Fibroblast of peridontal ligament (primary cell): ENCODE results near the gene SEPTIN5.

Experiments used
- DNase-seq: peaks from one replicate; pipeline ENCODE4 v3.0.0-alpha.2; 2010; ENCODE audit errors: extremely low read depth

Gene SEPTIN5

DNA sequence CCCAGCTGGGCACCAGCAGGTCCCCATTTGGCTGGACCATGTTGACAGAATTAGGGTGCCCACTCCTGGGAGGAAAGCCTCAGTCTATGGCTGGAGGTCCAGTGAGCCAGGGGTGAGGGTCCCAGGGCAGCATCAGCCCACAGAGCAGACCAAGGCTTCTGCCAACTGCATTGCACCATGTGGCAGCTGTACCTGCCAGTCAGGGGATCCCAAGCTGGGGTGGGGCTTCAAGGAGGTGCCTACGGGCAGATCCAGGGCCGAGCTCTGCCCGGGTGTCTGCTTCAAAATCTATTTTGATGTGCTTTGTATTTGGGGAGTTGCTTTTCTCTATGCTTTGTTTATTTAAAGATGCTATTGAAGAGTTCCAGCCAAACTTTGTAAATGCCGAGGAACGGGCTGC lies 19.5 kb downstream of the SEPTIN5 start:
- no peak for DNase-seq

DNA sequence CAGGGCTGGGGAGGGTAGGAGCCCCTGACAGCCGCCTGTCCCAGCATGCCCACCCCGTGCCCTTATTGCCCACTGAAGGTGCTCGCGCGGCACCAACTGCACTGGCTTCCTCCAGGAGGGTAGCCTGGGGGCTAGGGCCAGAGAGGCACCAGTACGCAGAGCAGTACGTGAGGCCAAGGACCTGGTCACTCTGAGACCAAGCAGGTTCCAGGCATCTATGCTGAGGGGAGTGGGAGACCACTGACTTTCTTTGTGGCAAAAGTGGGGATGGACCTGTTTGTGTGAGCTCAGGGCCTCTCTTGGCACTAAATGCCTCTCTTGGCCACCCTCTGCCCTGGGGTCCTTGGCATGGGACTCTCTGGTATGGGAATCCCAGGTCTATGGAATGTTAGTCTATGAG lies 19.9 kb downstream of the SEPTIN5 start:
- no peak for DNase-seq

DNA sequence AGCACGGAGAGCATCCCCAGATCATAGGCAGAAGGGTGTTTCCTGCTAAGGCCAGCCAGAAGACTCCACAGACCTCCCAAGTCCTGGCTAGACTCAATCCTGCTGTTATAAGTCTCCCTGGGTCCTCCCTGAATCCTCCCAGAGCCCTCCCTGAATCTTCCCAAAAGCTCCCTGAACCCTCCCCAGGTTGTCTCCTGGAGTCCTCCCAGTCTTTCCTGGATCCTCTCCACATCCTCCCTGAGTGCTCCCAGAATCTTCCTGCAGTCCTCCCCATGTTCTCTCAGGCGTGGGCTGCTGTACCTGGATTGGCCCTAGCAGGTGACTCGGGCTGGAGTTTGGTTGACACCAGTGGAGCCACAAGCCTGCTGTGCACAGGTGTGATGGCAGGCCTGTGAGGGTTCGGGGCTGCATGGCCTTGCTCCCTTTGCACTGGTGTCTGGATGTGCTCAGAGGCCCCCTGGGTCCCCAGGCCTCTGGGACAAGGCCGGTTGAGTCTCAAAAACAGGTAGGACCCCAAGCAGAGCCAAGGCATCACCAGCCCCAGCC lies 20.6 kb downstream of the SEPTIN5 start:
- no peak for DNase-seq

DNA sequence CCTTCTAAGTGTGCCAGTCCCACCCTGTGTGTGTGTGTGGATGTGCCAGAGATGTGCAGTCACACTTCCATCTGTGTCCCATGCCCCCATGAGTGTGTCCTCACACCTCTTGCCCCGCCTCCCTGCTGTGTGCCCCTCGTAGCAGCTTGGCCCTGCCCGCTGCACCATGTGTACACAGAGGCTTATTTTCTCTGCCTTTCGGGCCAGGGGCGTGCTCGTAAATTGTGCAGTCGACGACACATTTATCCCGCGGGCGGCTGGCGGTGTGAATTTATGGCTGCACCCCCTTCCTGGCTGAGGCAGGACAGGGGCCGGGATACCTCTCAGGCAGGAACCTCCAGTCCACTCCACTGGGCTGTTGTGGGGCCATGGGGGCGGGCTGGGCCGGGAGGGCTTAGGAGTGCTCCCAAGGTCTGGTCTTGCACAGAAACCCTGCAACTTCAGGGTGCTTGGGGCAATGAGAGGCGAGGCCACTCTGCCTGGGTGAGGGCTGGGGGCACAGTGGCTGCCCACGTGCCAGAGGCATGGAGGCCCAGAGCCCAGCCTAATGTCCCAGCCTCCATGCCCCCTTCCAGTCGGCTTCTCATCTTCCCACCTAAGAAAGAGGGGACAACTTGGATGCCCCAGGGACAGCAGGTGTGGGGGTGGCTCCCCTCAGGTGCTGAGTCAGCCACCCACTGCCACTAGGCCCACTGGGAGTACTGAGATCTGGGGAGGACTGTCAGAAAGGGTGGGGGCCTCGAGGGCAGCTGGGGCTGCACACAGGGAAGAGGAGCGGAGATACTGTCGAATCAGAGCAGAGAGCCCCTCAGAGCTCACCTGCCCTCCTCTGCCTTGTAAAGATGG lies 21.6 kb downstream of the SEPTIN5 start:
- DNase-seq, result no peak

DNA sequence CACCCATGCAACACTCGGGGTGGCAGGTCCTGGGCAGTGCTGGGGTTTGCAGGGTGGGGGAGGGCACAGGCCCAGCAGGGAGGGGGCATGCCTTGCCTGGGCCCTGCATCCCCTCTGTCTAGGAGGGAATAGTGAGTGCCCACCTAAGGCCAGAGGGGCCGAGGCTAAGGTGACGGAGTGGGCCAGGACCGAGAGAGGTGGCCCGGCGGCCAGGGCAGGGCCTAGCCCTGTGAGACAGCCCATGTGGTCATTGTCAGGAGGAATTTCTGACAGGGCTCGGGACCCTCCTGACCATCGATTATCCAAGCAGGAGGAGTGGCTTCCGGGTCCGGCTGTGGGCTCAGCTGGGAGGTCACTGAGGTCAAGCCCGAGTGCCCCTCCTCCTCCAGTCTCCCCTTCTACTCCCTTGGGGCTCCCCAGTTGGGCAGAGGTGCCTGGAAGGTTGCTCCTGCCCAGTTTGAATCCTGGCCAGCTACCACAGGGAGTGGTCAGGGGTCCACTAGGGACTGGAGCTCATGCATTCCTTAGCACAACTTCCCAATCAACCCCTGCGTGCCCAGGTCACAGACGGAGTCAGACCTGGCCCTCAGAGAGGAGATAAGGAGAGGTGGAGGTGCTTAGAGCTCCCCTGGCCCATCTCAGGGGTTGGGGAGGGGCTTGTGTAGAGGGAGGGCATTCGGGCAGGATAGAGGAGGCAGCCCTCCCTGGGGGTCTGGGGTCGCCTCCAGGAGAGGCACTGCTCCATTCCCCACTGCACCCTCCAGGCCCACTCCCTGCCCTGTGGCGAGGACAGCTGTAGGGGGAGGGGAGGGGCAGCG lies 23.8 kb downstream of the SEPTIN5 start:
- no peak for DNase-seq

DNA sequence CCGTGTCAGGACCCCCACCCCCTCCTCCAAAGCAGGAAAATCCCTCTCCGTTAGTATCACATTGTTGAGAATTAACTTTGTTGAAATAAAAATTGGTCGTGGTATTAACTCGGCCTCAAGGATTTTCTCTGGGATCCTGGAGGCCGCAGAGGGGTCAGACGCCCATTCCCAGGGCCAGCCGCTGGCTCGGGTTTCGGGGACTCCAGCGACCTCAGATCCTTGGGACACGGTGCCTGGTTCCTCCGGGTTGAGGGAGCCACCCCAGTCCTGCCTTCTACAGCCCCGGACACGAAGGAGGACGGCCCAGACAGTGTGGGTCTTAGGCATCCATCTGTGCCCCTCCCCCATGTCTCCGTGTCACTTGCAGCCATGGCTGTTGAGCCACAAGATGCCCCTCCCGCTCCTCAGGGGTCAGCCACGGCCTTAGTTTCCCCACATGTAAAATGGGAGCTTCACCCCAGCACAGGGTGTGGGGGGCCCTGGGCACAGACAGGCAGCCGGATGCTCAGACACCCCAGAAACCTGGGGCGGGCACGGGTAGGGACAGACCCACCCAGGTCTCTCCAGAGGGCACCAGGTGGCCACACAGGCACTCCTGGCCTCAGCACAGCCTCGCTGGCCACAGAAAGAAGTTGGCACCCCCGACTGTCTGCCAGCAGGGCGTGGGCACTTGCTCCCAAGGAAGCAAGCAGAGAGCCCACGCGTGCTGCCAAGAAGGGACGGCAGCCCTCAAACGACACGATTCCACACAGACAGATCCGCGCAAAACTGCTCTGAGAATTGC lies 24.6 kb downstream of the SEPTIN5 start:
- DNase-seq, result no peak

DNA sequence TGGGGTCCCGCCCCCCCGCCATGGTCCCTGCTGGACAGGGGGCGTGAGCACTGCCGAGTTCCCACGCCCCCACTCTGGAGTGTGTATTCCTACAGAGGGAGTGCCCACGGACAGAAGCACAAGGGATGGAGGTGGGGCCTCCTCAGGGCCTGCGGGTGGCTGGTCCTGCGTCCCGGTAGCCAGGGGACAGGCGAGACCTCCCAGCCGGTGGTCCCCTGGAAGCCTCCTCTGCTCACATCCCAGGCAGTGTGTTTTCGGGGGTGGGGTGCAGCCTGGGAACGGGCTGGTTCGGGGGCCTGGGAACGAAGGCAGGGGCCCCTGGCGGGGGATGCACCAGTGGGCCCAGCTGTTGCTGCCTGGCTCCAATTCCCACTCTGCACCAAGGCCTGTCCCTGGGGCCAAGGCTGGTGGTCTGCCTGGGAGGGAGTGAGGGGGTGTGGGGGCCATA lies 25.2 kb downstream of the SEPTIN5 start:
- no peak for DNase-seq

DNA sequence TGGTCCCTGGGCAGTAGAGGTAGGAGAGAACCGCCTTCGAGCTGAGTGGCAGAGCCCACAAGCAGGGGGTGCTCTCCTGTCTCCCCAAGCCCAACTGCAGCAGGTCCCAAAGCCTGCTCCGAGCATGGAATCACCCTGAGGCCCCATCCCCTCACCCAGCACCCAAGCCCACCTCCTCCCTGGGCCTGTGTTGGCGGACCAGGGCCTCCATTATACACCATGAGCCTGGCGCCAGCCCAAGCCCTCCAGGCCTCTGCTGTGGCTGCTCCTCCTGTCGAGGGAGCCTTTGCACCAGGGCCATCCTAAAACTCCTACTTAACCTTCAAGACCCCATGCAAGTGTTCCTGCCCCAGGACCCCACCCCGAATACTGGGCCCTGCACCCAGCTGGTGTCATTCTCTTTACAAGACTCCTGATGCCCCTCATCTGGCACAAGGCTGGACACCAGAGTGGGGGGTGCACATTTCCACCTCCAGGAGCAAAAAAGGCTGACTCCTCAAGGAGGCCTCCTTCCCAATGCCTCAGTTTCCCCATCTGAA lies 25.7 kb downstream of the SEPTIN5 start:
- no peak for DNase-seq

DNA sequence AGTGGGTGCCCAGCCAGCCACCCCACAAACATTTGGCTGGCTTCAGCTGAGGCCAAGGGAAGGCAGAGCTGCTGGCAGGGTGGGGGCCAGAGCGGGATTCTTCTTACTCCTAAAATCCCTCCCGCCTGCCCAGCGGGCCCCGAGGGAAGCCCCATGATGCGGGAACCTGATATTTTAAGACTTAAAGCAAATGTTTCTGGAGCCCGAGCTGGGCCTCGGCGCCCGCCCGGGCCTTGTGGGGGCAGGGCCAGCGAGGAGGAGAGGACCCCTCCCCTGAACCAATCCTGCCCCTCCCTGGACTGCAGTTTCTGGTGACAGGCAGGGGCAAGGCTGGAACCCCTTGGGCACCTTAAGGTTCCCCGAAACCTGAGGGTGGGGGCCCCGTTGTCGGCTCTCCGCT lies 26.3 kb downstream of the SEPTIN5 start:
- DNase-seq, result no peak

DNA sequence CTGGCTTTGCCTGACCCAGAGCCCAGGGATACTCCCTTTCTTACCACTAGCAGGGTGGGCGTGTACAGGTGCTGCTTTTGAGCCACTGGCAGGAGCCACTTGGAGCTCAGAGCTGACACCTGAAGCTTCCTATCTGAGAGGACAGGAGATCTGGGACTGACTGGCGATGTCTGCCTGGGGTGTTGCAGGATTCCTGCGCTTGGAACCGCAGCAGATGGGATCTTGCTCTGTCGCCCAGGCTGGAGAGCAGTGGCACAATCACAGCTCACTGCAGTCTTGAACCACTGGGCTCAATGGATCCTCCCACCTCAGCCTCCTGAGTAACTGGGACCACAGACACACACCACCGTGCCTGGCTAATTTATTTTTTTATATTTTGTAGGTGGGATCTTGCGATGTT lies 26.8 kb downstream of the SEPTIN5 start:
- no peak for DNase-seq

DNA sequence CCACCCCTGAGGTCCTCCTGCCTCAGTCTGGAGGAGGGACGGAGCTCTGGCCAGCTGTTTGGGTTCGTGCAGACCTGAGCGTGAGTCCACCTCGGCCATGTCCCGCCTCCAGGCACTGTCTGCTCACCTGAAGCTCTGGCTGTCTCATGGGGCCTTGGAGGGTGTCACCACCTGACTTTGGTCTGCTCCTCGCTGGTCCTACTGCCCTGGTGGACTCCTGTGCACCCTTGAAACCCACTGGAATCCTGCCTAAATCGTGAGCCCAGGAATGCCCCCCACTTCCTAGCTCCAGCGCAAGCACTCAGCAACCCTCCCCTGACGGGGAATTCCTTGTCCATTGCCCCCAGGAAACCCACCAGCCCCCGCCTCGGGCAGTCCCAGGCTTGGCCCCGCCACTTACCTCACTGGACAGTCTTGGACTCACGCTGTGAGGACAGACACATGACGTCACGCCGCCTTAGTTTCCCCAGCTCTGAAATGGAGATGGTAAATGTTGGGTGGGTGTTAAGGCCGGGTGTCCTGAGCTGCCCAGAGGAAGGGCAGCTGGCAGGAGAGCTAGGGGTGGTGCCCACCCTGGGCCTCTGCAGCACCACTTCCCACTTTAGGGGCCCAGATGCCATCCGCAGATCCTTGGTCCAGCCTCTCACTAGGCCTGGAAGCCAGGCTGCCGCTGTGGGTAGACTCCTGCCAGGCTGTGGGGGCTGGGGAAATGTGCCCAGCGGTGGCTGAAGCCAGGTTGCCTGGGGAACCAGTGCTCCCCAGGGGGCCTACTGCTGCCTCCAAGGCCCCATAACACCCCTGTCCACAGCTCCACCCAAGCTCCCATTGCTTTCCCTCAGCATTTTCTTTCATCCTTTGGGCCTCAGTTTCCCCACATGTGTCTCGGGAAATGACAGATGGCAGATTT lies 28.1 kb downstream of the SEPTIN5 start:
- DNase-seq, result no peak

DNA sequence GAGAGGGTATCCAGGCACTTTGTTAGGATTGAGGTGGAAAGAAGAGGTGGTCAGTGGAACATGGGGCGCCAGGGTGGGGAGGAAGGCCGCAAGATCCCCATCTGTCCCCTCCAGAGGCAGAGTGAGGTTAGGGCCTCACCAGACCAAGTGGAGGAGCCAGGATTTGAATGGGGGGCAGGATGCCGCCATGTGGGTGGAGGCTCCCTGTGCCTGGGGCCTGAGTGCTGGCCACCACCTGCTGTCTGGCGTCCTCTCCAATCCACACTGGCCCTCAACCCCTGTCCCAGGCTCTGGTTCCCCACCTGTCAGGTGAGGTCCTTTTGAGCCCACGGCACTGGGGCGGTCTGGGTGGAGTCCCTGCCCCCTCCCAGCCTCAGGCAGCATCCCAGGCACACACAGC lies 28.8 kb downstream of the SEPTIN5 start:
- DNase-seq, result no peak

DNA sequence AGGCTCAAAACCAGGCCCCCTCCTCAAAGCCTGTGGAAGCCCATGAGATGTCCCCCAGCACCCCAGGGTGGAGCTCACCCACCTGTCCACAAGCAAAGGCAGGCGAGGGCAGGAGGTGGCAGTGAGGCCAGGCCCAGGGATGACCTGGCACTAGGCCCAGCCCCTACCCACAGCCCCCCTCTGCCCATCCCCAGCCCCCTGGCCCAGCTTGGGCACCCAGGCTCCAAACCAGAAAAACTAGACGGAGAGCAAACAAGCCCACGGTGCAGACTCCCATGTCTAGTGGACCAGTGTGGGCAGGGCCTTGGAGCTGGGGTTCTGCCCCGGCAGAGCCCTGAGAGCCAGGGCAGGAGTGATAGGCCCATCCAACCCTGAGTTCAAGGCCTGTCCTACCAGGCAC lies 29.3 kb downstream of the SEPTIN5 start:
- no peak for DNase-seq

DNA sequence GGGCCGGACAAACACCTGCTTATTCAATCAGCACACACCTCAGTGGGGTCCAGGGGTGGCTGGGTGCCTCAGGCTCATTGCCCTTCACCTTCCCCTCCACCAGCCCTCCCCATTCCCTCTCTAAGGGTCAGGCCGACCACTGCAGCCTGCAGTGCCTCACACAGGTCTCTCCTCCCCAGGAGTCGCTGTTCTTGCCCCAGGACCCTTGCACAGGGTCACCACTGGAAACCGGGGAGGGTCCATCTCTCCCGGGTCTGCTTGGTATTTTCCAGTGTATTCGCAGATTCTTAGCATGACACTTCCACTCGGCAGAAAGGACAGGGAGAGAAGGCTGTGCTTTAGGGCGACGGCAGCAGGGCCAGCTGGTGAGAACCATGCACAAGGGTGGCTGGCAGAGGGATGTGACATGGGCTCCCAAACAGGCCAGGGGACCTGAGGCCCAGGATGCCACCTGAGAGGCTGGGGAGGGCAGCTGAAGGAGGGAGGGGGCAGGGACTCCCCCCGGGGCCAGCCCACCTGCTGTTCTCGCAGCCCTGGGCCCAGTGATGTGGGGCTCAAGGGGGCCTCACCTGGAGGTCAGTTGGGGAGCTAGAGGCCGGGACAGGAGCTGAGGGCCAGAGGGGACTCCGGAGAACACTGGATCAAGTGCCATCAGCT lies 30.2 kb downstream of the SEPTIN5 start:
- no peak for DNase-seq

DNA sequence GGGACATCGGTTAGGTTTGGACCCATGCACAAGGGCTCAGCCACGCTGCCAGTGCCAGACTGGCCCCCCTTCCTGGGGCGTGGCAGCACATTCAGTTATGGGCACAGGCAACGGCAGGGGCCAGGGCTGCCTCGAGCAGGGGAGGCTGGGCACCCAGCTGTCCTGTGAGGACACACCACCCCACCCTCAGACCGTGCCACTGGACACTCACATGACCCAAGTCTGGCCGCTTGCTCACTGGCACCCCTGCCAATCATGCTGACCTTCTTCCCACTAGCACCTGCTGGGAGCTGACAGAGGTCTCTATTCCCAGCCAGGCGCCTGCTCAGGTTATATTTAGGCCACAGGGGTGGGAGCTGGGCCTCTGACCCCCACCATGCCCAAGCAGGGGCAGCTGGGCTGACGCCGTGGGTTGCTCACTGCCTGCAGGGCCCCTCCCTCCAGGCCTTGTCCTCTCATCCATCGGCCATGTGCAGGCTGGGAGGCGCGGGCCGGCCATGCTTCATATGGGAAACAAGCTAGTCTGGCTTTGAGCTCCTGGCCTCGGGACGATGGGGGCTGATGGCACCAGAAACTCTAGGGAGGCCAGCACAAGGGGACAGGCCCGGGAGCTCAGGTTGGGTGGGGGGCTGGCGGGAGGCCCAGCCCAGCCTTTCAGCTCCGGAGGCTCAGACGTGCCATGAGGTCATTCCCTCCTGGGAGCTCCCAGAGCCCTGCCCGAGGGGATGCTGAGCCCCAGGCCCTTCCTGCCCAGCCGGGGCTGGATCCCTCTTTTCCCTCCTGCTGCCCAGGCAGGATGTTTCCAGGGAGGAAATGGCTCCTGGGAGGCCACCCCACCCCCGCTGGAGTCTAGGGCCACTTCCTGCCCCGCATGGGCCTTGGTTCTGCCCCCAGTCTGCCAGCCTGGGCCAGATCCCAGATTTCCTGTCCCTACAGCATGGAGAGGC lies 31.1 kb downstream of the SEPTIN5 start:
- DNase-seq, result no peak

DNA sequence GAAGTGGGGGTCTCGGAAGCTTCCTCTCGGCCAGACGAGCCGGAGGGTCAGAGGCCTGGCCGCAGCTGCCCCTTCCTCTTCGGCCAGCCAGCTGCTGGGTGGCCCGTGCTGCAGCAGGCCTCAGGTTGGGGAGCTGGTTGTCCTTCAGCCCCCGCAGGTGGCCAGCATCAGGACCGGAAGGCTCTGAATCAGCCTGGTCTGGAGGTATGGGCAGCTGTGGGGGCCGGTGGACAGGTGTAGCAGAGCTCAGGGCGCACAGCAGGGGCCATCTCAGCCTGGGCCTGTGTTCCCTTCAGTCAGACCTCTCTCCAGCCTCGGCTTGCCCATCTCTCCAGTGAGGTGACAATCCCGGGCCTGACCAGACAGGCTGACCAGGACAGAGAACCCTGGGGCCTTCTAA lies 32.4 kb downstream of the SEPTIN5 start:
- no peak for DNase-seq

DNA sequence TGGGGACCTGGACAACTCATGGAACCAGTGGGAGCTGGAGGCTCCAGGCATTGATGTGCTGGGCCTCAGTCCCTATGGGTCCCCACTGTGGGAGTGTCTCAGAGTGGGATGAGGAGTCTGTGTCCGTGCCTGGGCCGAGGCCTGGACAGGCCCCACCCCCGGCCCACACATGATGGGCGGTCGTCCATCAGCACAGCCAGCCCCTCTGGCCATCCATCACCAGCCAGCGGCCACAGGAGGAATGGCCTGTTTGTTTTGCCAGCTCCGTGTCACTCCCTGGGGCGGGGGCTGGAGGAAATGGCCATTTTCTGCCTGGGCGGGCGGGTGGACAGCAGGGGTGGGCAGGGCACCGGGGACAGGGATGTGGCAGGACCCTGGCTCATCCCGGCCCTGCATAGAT lies 33.2 kb downstream of the SEPTIN5 start:
- no peak for DNase-seq

DNA sequence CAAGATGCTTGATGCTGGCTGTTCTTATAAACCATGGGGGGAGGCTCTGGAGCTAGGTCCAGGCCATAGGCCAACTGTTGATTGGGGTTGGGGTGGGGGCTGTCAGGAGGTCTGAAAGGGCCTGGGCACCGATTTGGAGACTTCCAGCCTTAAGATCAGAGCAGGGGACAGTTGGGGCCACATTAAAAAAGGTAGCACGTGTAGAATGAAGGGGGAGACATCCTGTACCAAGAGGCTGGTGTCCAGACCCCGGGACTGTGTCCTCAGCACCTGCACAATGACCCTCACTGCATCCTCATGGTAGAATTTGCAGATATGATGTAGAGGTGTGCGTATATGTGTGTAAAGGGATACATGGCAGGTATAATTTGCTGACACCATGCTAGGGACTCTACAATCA lies 33.8 kb downstream of the SEPTIN5 start:
- no peak for DNase-seq
